Spleen (tissue), 13 donors: ENCODE measurements around the gene CALHM3. TPM values are rescaled to one million over a fixed set of nuclear protein-coding genes. Genes with fewer than 3 reads are reported as not detected.
"Not testable (repeated sequence)": the region's sequence is repeated elsewhere in the genome, so short reads cannot be mapped to it uniquely, and the experiment has no call there.

Experiments
- DNase-seq: peaks from one replicate; pipeline ENCODE4 v3.0.0-alpha.2; 2020
- H3K27ac ChIP-seq, 8 donors: fragments of 200-600 bp; sonication (generic) in 7 of 8; 1 replicate in 4 of 8; 2 replicates in 4 of 8; pipeline versions ENCODE4 v1.5.0 to v1.8.0; 2016 to 2021; ENCODE audit warnings: inconsistent platforms in 4 of 8, mild to moderate bottlenecking in 4 of 8, moderate library complexity in 1 of 8
- H3K27me3 ChIP-seq, 7 donors: fragments of 200-600 bp; sonication (generic) in 6 of 7; replicated peaks in 1 of 7; 1 replicate in 4 of 7; 2 replicates in 3 of 7; pipeline versions ENCODE4 v1.5.0 to v1.8.0; 2016 to 2021; ENCODE audit warnings: inconsistent platforms in 3 of 7, mild to moderate bottlenecking in 1 of 7
- H3K36me3 ChIP-seq, 6 donors: fragments of 200-600 bp; sonication (generic) in 5 of 6; 1 replicate in 4 of 6; 2 replicates in 2 of 6; pipeline versions ENCODE4 v1.5.0 to v1.8.0; 2016 to 2021; ENCODE audit warnings: inconsistent platforms in 2 of 6
- H3K4me1 ChIP-seq, 6 donors: fragments of 200-600 bp; sonication (generic) in 5 of 6; 1 replicate in 3 of 6; 2 replicates in 3 of 6; pipeline versions ENCODE4 v1.5.0 to v1.8.0; 2016 to 2021; ENCODE audit warnings: inconsistent platforms in 3 of 6
- H3K4me3 ChIP-seq, 8 donors: fragments of 200-600 bp; sonication (generic) in 7 of 8; 1 replicate in 4 of 8; 2 replicates in 4 of 8; pipeline versions ENCODE4 v1.5.0 to v1.8.0; 2016 to 2021; ENCODE audit warnings: inconsistent platforms in 4 of 8, mild to moderate bottlenecking in 4 of 8, moderate library complexity in 2 of 8
- H3K9me3 ChIP-seq, 8 donors: fragments of 200-600 bp; sonication (generic) in 7 of 8; 1 replicate in 4 of 8; 2 replicates in 4 of 8; pipeline versions ENCODE4 v1.5.0 to v1.8.0; 2016 to 2021; ENCODE audit warnings: inconsistent platforms in 4 of 8
- POLR2A ChIP-seq, 3 donors: fragments of 450-650 bp; IDR thresholded peaks; one replicate each; pipeline ENCODE4 v1.5.1; 2017; ENCODE audit warnings: antibody characterized with exemption in 3 of 3, mild to moderate bottlenecking in 1 of 3
- POLR2AphosphoS5 ChIP-seq, 3 donors: sonication (generic); formaldehyde crosslinking; IDR thresholded peaks; one replicate each; pipeline ENCODE4 v1.5.1; 2017; ENCODE audit warnings: antibody characterized with exemption in 3 of 3
- WGBS, 5 donors: extraction: QIAGEN DNeasy Blood & Tissue Kit in 3 of 5; methylation state at CpG; one replicate each; pipeline versions ENCODE4 v1.1.5 to v1.1.7; 2013 to 2018; 5-methylcytosine and 5-hydroxymethylcytosine counted together
- intact Hi-C: fragments of 100-400 bp; cut with DNase I; formaldehyde crosslinking; loops from one replicate; pipeline ENCODE4 v1.15.0; 2023; ENCODE audit warnings: low total_unique reads
- long read RNA-seq, 2 donors: transcript quantifications; one replicate each; lab custom pipeline, GENCODE V29; 2026
- polyA plus RNA-seq, 3 donors: library from polyadenylated mRNA; stranded (reverse); fragments of 200-250 nt; gene quantifications; one replicate each; pipeline ENCODE4 v1.2.1, GENCODE V29; 2013
- total RNA-seq, 7 donors: library from RNA; depleted of rRNA in 3 of 7; stranded (reverse); fragments of >200 nt in 3 of 7; fragmentation: NEBNext Ultra II Directional in 4 of 7; extraction: Animal tissue kit (Norgen Biotek cat#: 25700) in 4 of 7; gene quantifications; one replicate each; pipeline versions ENCODE4 v1.1.0 to v1.2.1, GENCODE V29; 2016 to 2021
- TF ChIP-seq, protein P1 (sequence below), 11 experiments: fragments of 200-600 bp in 7 of 11; fragments of 450-650 bp in 4 of 11; sonication (generic) in 4 of 11; IDR thresholded peaks in 8 of 11; conservative IDR thresholded peaks in 3 of 11; 1 replicate in 7 of 11; 2 replicates in 4 of 11; pipeline versions ENCODE4 v1.4.0 to v1.8.0; 2016 to 2021; ENCODE audit warnings: antibody characterized with exemption in 11 of 11, inconsistent platforms in 4 of 11, mild to moderate bottlenecking in 1 of 11
- donor health status: healthy with polysubstance abuse.
- donor health status: DM: no; HTN: no; CAD: no; lungs with moderate emphysema.
- donor health status: DM: no; HTN: no; CAD: no.
- donor health status: Bipolar disorder and iron deficiency.
- donor health status: healthy.
- donor health status: DM: no; HTN: no; CAD: no.
- donor health status: DM: yes; HTN: yes; CAD: no.

CALHM3 gene, protein sequence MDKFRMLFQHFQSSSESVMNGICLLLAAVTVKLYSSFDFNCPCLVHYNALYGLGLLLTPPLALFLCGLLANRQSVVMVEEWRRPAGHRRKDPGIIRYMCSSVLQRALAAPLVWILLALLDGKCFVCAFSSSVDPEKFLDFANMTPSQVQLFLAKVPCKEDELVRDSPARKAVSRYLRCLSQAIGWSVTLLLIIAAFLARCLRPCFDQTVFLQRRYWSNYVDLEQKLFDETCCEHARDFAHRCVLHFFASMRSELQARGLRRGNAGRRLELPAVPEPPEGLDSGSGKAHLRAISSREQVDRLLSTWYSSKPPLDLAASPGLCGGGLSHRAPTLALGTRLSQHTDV
- total RNA-seq (not detected), polyA plus RNA-seq (under 1 TPM in 1 of 3 donors, not detected in 2; 0.03 TPM)
- long read RNA-seq, donor 1, result 0 reads
- long read RNA-seq, donor 2, result 0 reads

DNA sequence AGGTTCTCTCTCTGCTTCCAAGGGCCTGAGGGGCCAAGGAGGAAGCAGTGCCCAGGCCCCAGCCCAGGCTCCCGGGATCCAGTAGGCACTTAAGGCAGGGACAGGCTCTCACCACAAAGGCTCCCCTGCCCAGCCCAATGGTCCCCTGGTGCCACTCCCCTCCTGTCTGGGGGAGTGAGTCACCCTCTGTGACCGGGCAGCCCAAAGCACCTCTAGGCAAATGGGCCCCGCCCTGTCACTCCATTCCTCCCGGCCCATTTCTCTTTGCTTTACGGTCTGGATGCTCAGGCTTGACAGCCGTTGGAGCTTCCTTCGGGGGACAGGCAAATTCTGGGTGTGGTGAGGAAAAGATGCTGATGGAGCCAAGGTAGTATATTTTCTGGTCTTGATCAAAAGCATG, at the start of gene CALHM3:
Gene CALHM3, minus strand, starts transcription at position 106 of the 400 bp plus-strand sequence. CDS start 208 bp downstream, outside the sequence.
- H3K4me1 ChIP-seq, result peaks cover 0 to 28% (median 17%) of the 10 kb centered on the region in 6 donors
- intact Hi-C loops, result no loop called here
- H3K27ac ChIP-seq, result no peak within 1 kb of the TSS
- no peaks in the 10 kb centered on the region for H3K36me3 ChIP-seq
- no peaks in the 10 kb centered on the region for H3K27me3 ChIP-seq
- H3K4me3 ChIP-seq, result no peak within 1 kb of the TSS
- WGBS, 5 donors, result 78 to 96% (median 85%) methylated on average over 7 of the region's 7 CpGs
- H3K9me3 ChIP-seq, result no peaks in the 10 kb centered on the region
- no peak for TF ChIP-seq POLR2AphosphoS5 (IDR thresholded peaks at IDR 0.05)
- TF ChIP-seq POLR2A (IDR thresholded peaks at IDR 0.05), result no peak
- TF ChIP-seq, protein P1, sequence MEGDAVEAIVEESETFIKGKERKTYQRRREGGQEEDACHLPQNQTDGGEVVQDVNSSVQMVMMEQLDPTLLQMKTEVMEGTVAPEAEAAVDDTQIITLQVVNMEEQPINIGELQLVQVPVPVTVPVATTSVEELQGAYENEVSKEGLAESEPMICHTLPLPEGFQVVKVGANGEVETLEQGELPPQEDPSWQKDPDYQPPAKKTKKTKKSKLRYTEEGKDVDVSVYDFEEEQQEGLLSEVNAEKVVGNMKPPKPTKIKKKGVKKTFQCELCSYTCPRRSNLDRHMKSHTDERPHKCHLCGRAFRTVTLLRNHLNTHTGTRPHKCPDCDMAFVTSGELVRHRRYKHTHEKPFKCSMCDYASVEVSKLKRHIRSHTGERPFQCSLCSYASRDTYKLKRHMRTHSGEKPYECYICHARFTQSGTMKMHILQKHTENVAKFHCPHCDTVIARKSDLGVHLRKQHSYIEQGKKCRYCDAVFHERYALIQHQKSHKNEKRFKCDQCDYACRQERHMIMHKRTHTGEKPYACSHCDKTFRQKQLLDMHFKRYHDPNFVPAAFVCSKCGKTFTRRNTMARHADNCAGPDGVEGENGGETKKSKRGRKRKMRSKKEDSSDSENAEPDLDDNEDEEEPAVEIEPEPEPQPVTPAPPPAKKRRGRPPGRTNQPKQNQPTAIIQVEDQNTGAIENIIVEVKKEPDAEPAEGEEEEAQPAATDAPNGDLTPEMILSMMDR (IDR thresholded peaks at IDR 0.05 in 8 of 11, conservative IDR thresholded peaks at IDR 0.05 in 3 of 11), result no peak
- no peak for DNase-seq

DNA sequence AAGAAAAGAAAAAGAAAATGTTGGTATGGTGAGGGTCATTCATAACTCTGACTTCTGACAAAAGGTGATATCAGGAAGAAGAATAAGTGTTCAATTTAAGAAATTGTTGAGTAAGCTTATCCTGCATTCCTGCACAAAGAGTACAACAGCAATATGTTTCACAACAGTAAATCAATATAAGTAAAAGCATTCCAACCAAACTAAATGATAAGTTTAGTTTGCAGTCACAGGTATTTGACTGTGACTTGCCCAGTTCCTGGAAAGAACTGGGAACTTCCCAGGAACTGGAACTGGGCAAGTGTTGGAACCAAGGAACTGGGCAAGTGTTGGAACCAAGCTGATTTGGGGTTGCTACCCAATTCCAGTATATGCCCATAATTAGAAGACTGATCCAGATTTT, 49.5 kb upstream of the CALHM3 start:
- intact Hi-C loops, result no loop called here
- DNase-seq, result no peak
- Histone ChIP-seq H3K9me3 (peaks cover 0 to 31% (median 18%) of the 10 kb centered on the region in 8 donors), H3K27me3 (peaks cover 0 to 20% (median 0%) of the 10 kb centered on the region in 7 donors), H3K36me3 (no peaks in the 10 kb centered on the region), H3K4me3 (no peak overlapping the region), H3K27ac (no peak overlapping the region), H3K4me1 (no peaks in the 10 kb centered on the region)
- TF ChIP-seq, protein P1 (IDR thresholded peaks at IDR 0.05 in 8 of 11, conservative IDR thresholded peaks at IDR 0.05 in 3 of 11), result no peak
- TF ChIP-seq POLR2A (IDR thresholded peaks at IDR 0.05) (no peak), POLR2AphosphoS5 (IDR thresholded peaks at IDR 0.05) (no peak)

DNA sequence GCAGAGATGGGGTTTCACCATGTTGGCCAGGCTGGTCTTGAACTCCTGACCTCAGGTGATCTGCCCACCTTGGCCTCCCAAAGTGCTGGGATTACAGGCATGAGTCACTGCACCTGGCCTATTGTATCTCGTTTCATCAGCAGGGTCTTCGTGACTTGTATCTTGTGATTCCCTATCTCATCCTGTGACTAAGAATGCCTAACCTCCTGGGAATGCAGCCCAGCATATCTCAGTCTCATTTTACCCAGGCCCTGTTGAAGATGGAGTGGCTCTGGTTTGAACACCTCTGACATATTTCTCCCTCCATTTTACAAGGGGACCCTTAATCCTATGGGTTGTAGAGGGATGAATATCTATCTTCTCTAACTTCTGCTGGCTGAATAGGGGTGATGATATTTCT, 48.4 kb upstream of the CALHM3 start:
- H3K4me1 ChIP-seq, H3K36me3 ChIP-seq, H3K4me3 ChIP-seq, H3K27ac ChIP-seq, intact Hi-C loops, DNase-seq: not testable (repeated sequence)
- H3K27me3 ChIP-seq, result peaks cover 0 to 20% (median 0%) of the 10 kb centered on the region in 7 donors
- 69 to 83% (median 73%) methylated on average over 2 of the region's 2 CpGs for WGBS, 5 donors
- H3K9me3 ChIP-seq, result peaks cover 0 to 28% (median 15%) of the 10 kb centered on the region in 8 donors

DNA sequence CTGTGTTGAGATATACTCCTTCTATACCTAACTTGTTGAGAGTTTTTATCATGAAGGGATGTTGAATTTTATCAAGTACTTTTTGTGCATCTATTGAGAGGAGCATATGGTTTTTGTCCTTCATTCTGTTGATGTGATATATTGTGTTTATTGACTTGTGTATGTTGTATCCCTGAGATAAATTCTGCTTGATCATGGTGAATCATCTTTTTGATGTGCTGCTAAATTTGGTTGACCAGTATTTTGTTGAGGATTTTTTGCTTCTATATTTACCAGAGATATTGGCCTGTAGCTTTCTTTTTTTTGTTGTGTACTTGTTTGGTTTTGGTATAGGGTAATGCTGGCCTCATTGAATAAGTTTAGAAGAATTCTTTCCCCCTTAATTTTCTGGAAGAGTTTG, 46.9 kb upstream of the CALHM3 start:
- no peaks in the 10 kb centered on the region for H3K36me3 ChIP-seq
- H3K9me3 ChIP-seq, result peaks cover 0 to 26% (median 15%) of the 10 kb centered on the region in 8 donors
- TF ChIP-seq, protein P1 (IDR thresholded peaks at IDR 0.05 in 8 of 11, conservative IDR thresholded peaks at IDR 0.05 in 3 of 11), result no peak
- TF ChIP-seq POLR2AphosphoS5 (IDR thresholded peaks at IDR 0.05), result no peak
- no peak for TF ChIP-seq POLR2A (IDR thresholded peaks at IDR 0.05)
- no peaks in the 10 kb centered on the region for H3K4me1 ChIP-seq
- intact Hi-C loops, result no loop called here
- no peak overlapping the region for H3K4me3 ChIP-seq
- DNase-seq, result no peak
- peaks cover 0 to 20% (median 0%) of the 10 kb centered on the region in 7 donors for H3K27me3 ChIP-seq
- no peak overlapping the region for H3K27ac ChIP-seq
